Mesendoderm (in vitro differentiated cells): ENCODE data around the gene BATF3.

ENCODE experiments used
- DNase-seq: peaks from one replicate; pipeline ENCODE4 v3.0.0; 2013
- H2AK5ac ChIP-seq: 2 replicates; pipeline ENCODE4 v1.6.1; 2013; ENCODE audit warnings: low read length, inconsistent platforms
- H2BK120ac ChIP-seq: 2 replicates; pipeline ENCODE4 v1.6.1; 2013; ENCODE audit warnings: low read depth, mild to moderate bottlenecking, low read length, moderate library complexity, mixed read lengths
- H2BK15ac ChIP-seq: replicated peaks from 2 replicates; pipeline ENCODE4 v1.6.1; 2013; ENCODE audit warnings: low read depth, mild to moderate bottlenecking, moderate library complexity
- H2BK5ac ChIP-seq: 2 replicates; pipeline ENCODE4 v1.6.1; 2013; ENCODE audit warnings: low read length, inconsistent platforms
- H3K18ac ChIP-seq: 2 replicates; pipeline ENCODE4 v1.6.1; 2013; ENCODE audit warnings: mild to moderate bottlenecking, low read length, mixed read lengths
- H3K23ac ChIP-seq: one replicate; pipeline ENCODE4 v1.6.1; 2013; ENCODE audit warnings: low read length
- H3K27ac ChIP-seq: 2 replicates; pipeline ENCODE4 v1.5.1; 2013; ENCODE audit warnings: low read depth, mild to moderate bottlenecking, inconsistent platforms, low read length, moderate library complexity
- H3K27me3 ChIP-seq: 2 replicates; pipeline ENCODE4 v1.6.1; 2013; ENCODE audit warnings: low read length, control low read depth, mild to moderate bottlenecking, inconsistent platforms; ENCODE audit not compliant: insufficient read depth, poor library complexity
- H3K36me3 ChIP-seq: 2 replicates; pipeline ENCODE4 v1.6.1; 2013; ENCODE audit warnings: low read length, inconsistent platforms; ENCODE audit not compliant: control insufficient read depth, insufficient read depth
- H3K4ac ChIP-seq: one replicate; pipeline ENCODE4 v1.6.1; 2013; ENCODE audit warnings: low read depth, mild to moderate bottlenecking, low read length, moderate library complexity
- H3K4me1 ChIP-seq: 2 replicates; pipeline ENCODE4 v1.6.1; 2013; ENCODE audit warnings: low read depth, low read length, inconsistent platforms; ENCODE audit not compliant: control insufficient read depth
- H3K4me2 ChIP-seq: 2 replicates; pipeline ENCODE4 v1.6.1; 2013; ENCODE audit warnings: low read length
- H3K4me3 ChIP-seq: 2 replicates; pipeline ENCODE4 v1.5.1; 2013; ENCODE audit warnings: mild to moderate bottlenecking, low read length
- H3K56ac ChIP-seq: one replicate; pipeline ENCODE4 v1.6.1; 2013; ENCODE audit warnings: low read length
- H3K79me1 ChIP-seq: 2 replicates; pipeline ENCODE4 v1.6.1; 2013; ENCODE audit warnings: low read length, inconsistent platforms
- H3K79me2 ChIP-seq: 2 replicates; pipeline ENCODE4 v1.6.1; 2013; ENCODE audit warnings: mild to moderate bottlenecking, low read length; ENCODE audit not compliant: control insufficient read depth, insufficient read depth
- H3K9ac ChIP-seq: 2 replicates; pipeline ENCODE4 v1.6.1; 2013; ENCODE audit warnings: low read length, inconsistent platforms
- H4K5ac ChIP-seq: one replicate; pipeline ENCODE4 v1.6.1; 2013; ENCODE audit warnings: low read length
- H4K8ac ChIP-seq: one replicate; pipeline ENCODE4 v1.6.1; 2013; ENCODE audit warnings: low read depth, mild to moderate bottlenecking, control low read depth, low read length, moderate library complexity
- WGBS: extraction: QIAGEN DNeasy Blood & Tissue Kit; methylation state at CpG from one replicate; pipeline ENCODE4 v1.1.7; 2013; ENCODE audit warnings: low lambda C conversion rate, missing lambda C conversion rate; ENCODE audit not compliant: insufficient coverage; ENCODE audit errors: extremely low coverage; 5-methylcytosine and 5-hydroxymethylcytosine counted together

BATF3 gene

GRCh38 chr1:212638492-212639151 lies 61.0 kb downstream of the BATF3 start:
- Histone ChIP-seq H3K4me2 (no peak overlapping the region), H2BK5ac (no peak overlapping the region), H2BK120ac (no peak overlapping the region), H3K4me3 (no peak overlapping the region), H3K23ac (no peak overlapping the region), H4K8ac (no peak overlapping the region), H3K4ac (no peak overlapping the region), H3K27ac (no peak overlapping the region), H3K36me3 (no peaks in the 10 kb centered on the region), H3K27me3 (no peaks in the 10 kb centered on the region), H3K79me2 (no peaks in the 10 kb centered on the region), H2BK15ac (no peak overlapping the region), H3K79me1 (no peaks in the 10 kb centered on the region), H3K18ac (no peak overlapping the region), H3K56ac (no peak overlapping the region), H2AK5ac (no peak overlapping the region), H4K5ac (no peak overlapping the region), H3K4me1 (peaks cover 6% of the 10 kb centered on the region), H3K9ac (no peak overlapping the region)
- no CpG with 5 or more reads among the region's 4 CpGs for WGBS
- no peak for DNase-seq

- H2BK5ac ChIP-seq, result no peak overlapping the region
- no peak overlapping the region for H4K8ac ChIP-seq
- H3K56ac ChIP-seq, result no peak overlapping the region
- H3K27ac ChIP-seq, result no peak overlapping the region
- no peaks in the 10 kb centered on the region for H3K36me3 ChIP-seq
- H2BK15ac ChIP-seq, result no peak overlapping the region
- H3K18ac ChIP-seq, result no peak overlapping the region
- DNase-seq, result no peak
- H3K4me2 ChIP-seq, result no peak overlapping the region
- H3K4ac ChIP-seq, result no peak overlapping the region
- no peak overlapping the region for H4K5ac ChIP-seq
- no peak overlapping the region for H3K4me3 ChIP-seq
- H3K79me1 ChIP-seq, result no peaks in the 10 kb centered on the region
- peaks cover 6% of the 10 kb centered on the region for H3K4me1 ChIP-seq
- no peak overlapping the region for H3K9ac ChIP-seq
- H2BK120ac ChIP-seq, result no peak overlapping the region
- H3K27me3 ChIP-seq, result no peaks in the 10 kb centered on the region
- no peak overlapping the region for H2AK5ac ChIP-seq
- no peaks in the 10 kb centered on the region for H3K79me2 ChIP-seq
- no CpG with 5 or more reads among the region's 5 CpGs for WGBS
- H3K23ac ChIP-seq, result no peak overlapping the region
These were observed 61.7 kb downstream of the BATF3 start for GRCh38 chr1:212637902-212638301.
